Measurements from ENCODE around the gene PIN4. TPM values are rescaled to one million over a fixed set of nuclear protein-coding genes. Genes with fewer than 3 reads are reported as not detected.
A peak's percentile ranks its signal among the peaks of the same experiment; 100 is the strongest.

PIN4 gene
- total and polyA plus RNA-seq, 2 donors (not counting 3 experiments of a cell fraction or from before 2014, with no cell fraction given): 4.5 to 10.4 TPM

- ChIA-PET POLR2A (no interaction called here), CTCF (no interaction called here)
- Histone ChIP-seq H3K9ac (replicated peaks; ENCODE audit: extremely low read depth, insufficient read depth, low read length) (no peak overlapping the region), H3K4me3 (replicated peaks in 1 of 3; ENCODE audit: insufficient read depth in 1 of 3, low read depth in 1 of 3, low read length in 3 of 3) (no peak overlapping the region), H3K27me3 (ENCODE audit: control insufficient read depth in 2 of 2, insufficient read depth in 2 of 2, low read length in 2 of 2) (no peaks in the 10 kb centered on the region), H3K4me1 (ENCODE audit: control insufficient read depth, extremely low read depth, insufficient read depth, low read length) (peaks cover 5% of the 10 kb centered on the region), H3K79me2 (ENCODE audit: control insufficient read depth, insufficient read depth, low read length) (no peaks in the 10 kb centered on the region), H3K27ac (ENCODE audit: insufficient read depth, low read depth, low read length) (no peak overlapping the region), H3K4me2 (ENCODE audit: insufficient read depth, low read length) (no peak overlapping the region), H2AFZ (ENCODE audit: low read depth, low read length) (no peak overlapping the region), H3K9me1 (replicated peaks; ENCODE audit: control insufficient read depth, extremely low read depth, insufficient read depth, low read length) (no peaks in the 10 kb centered on the region), H3K9me3 (replicated peaks; ENCODE audit: control insufficient read depth, insufficient read depth, low read length) (no peaks in the 10 kb centered on the region), H3K36me3 (ENCODE audit: control insufficient read depth in 2 of 2, extremely low read depth in 1 of 2, insufficient read depth in 2 of 2, low read length in 2 of 2) (peaks cover 2 to 11% of the 10 kb centered on the region in 2 experiments), H4K20me1 (replicated peaks; ENCODE audit: control insufficient read depth, extremely low read depth, insufficient read depth, low read length) (no peaks in the 10 kb centered on the region)
- FAIRE-seq: peak; percentile 31
- no peak for TF ChIP-seq CTCF (IDR thresholded peaks at IDR 0.05; ENCODE audit: extremely low read depth in 1 of 2, insufficient read depth in 1 of 2, low read depth in 1 of 2, low read length in 2 of 2)
- TF ChIP-seq GATA2 (IDR thresholded peaks at IDR 0.05; ENCODE audit: insufficient read depth, insufficient read length, low read depth, low read length): no peak
- TF ChIP-seq FOS (IDR thresholded peaks at IDR 0.05; ENCODE audit: borderline replicate concordance, insufficient read depth, low read length): no peak
- TF ChIP-seq JUN (IDR thresholded peaks at IDR 0.05; ENCODE audit: borderline replicate concordance, insufficient read depth, insufficient read length, low read depth): no peak
- no peak for TF ChIP-seq MAX (IDR thresholded peaks at IDR 0.05; ENCODE audit: insufficient read depth, insufficient read length)
- no peak for TF ChIP-seq MYC (IDR thresholded peaks at IDR 0.05; ENCODE audit: low read depth, low read length)
- TF ChIP-seq EZH2 (IDR thresholded peaks at IDR 0.05; ENCODE audit: borderline replicate concordance, low read depth, low read length, severe bottlenecking): no peak
- TF ChIP-seq POLR2A (IDR thresholded peaks at IDR 0.05; ENCODE audit: low read depth, low read length): no peak
- no peak for TF ChIP-seq POLR2AphosphoS5 (IDR thresholded peaks at IDR 0.05; ENCODE audit: insufficient read depth, low read depth, low read length)
- dilution Hi-C loops (cut with MboI; ENCODE audit: extremely low pct_ligation_motif_present, low sequenced_read_pairs) (no loop called here), intact Hi-C loops (cut with micrococcal nuclease) (no loop called here)
- DNase-seq (ENCODE audit: low read depth, low spot score): no peak
- no TSS peak for BruUV-seq (replicated peaks)
Measured at GRCh38 chrX:72145181-72145580, 36.4 kb upstream of the PIN4 start.

All from endothelial cell of umbilical vein (primary cell).